ENCODE results near the gene DGKQ. TPM values are rescaled to one million over a fixed set of nuclear protein-coding genes. Genes with fewer than 3 reads are reported as not detected.

The DGKQ gene
- total and polyA plus RNA-seq, 2 of the 13 experiments (the other 11 are each of a cell fraction or from before 2014, with no cell fraction given) = 4.5 to 7.2 TPM

GRCh38 chr4:991451-992296, 18.3 kb upstream of the DGKQ start:
- in situ Hi-C loops (cut with HindIII; ENCODE audit: extremely low pct_ligation_motif_present, low pct_unique_long_range_greater_than_20kb) = no loop called here
- 78% methylated on average over 13 of the region's 50 CpGs for WGBS (ENCODE audit: low lambda C conversion rate)
- no peak overlapping the region for H2AFZ ChIP-seq (ENCODE audit: low read length)
- intact Hi-C loops (cut with micrococcal nuclease; ENCODE audit: unreplicated experiment) = loop anchor here (2.0 kb wide), 2 partner anchors 17 to 19 kb away; partner anchors contain the start of gene DGKQ
- H3K9ac ChIP-seq (ENCODE audit: insufficient read depth, low read depth, low read length) = peak overlapping the region; percentile 96
- no peak for DNase-seq (ENCODE audit: low spot score)
- BruUV-seq (replicated peaks) = no TSS peak
- H3K27ac ChIP-seq (ENCODE audit: extremely low read length, insufficient read depth, low read length) = peak overlapping the region; percentile 99
- no peak for ATAC-seq
- peak overlapping the region; percentile 61 to 85 (median 77) for H3K4me3 ChIP-seq (replicated peaks in 1 of 3; ENCODE audit: insufficient read depth in 1 of 3, low read depth in 2 of 3, low read length in 3 of 3)
- peaks cover 56% of the 10 kb centered on the region for H3K4me1 ChIP-seq (ENCODE audit: insufficient read depth, low read length)
- POLR2A ChIA-PET = interaction anchor here (1.1 to 2.5 kb wide), 6 partner anchors 8 to 60 kb away, joined by 4 to 15 read pairs (median 6); partner anchors contain the start of genes GAK and TMEM175
- CTCF ChIA-PET (ENCODE audit: low intra/inter-chr PET ratio, low total read pairs) = no interaction called here
- H3K36me3 ChIP-seq (replicated peaks in 1 of 2; ENCODE audit: control insufficient read depth in 1 of 2, insufficient read depth in 2 of 2, low read length in 2 of 2) = peaks cover 9 to 15% of the 10 kb centered on the region in 2 experiments; a peak in 4 of 5 replicates
- no peaks in the 10 kb centered on the region for H4K20me1 ChIP-seq (ENCODE audit: insufficient read depth, low read length)
- no peaks in the 10 kb centered on the region; a peak in 1 of 5 replicates for H3K27me3 ChIP-seq (ENCODE audit: control insufficient read depth in 1 of 2, insufficient read depth in 2 of 2, low read length in 2 of 2)
- no peaks in the 10 kb centered on the region for H3K9me3 ChIP-seq (ENCODE audit: low read length)
- peak overlapping the region; percentile 99 for H3K4me2 ChIP-seq (ENCODE audit: low read depth, low read length)
- FAIRE-seq = no peak
- H3K79me2 ChIP-seq (ENCODE audit: insufficient read depth, low read length) = peaks cover 16% of the 10 kb centered on the region
- TF ChIP-seq ZNF724P (CRISPR knock-in tag; IDR thresholded peaks at IDR 0.05; ENCODE audit: borderline replicate concordance) (0 out of 2 replicates have a peak, but pooled peaks have one; percentile 12), EZH2 (conservative IDR thresholded peaks at IDR 0.05; ENCODE audit: low read depth, low read length) (no peak), TBX3 (IDR thresholded peaks at IDR 0.05; ENCODE audit: borderline replicate concordance) (no peak), AGO1 (IDR thresholded peaks at IDR 0.05; ENCODE audit: low read depth, low read length, poor library complexity, severe bottlenecking) (peak; percentile 12), ZNF318 (CRISPR knock-in tag; IDR thresholded peaks at IDR 0.05) (0 out of 2 replicates have a peak, but pooled peaks have one; percentile 50), CSRNP2 (CRISPR knock-in tag; conservative IDR thresholded peaks at IDR 0.05; ENCODE audit: low read depth) (no peak), ZFP41 (CRISPR knock-in tag; IDR thresholded peaks at IDR 0.05; ENCODE audit: borderline replicate concordance) (no peak), DNMT3B (CRISPR knock-in tag; conservative IDR thresholded peaks at IDR 0.05) (no peak)
